RCC 7860 (cell line): Measurements from ENCODE around the gene DDN.

Experiments
- DNase-seq: peaks from one replicate; pipeline ENCODE4 v3.0.0-alpha.2; 2015; ENCODE audit warnings: low spot score
- FAIRE-seq: peaks from 2 replicates; lab custom pipeline; 2012; peaks lifted over from hg19 to GRCh38; lab: Jason Lieb, UNC

DDN gene

DNA sequence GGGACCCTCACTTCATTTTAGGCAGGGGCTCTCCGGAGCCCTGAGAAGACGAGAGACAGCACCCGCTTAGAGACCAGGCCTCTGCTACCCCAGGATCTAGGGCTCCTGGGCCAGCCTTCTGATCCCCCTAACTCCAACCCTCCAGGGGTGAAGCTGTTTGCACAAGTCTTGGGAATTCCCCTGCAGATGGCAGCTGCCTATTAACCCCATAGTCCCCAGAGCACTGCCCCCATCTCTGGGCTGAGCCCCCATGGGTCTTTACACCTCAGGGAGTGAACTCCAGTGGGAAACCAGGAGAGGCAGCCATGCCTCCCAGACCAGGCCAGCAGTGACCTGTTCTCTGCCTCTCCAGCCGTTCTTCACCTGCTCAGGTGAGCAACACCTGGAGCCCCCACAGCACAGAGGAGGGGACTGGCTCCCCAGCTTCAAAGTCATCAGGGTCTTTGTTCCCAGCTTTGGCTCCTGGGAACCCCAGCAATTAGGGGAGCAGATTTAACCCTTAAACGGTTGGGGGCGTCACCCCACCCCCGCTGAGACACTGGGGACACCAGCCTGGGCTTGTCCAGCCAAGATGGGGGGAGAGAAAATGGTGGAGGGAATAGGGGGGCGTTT lies 29.9 kb downstream of the DDN start:
- FAIRE-seq (no peak), DNase-seq (no peak)

GRCh38 chr12:48968467-48968866 lies 30.7 kb downstream of the DDN start:
- no peak for DNase-seq
- no peak for FAIRE-seq

DNA sequence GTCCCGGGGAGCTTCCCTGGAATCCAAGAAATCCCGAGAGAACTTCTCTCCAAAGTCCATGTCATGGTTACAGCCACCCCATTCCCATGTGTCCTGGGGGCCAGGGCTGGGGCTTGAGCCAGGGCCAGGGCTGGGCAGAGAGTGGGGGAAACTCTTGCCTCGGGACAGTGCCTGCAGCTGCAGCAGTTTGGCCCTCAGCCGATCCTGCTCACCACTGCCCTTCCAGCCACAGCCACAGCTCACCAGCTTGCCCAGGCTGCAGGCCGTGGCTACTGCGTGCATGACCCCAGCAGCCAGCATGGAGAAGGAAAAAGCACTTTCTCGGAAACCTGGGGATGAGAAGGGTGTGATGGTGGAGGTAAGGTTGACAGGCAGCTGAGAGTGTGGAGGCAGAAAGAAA lies 31.2 kb downstream of the DDN start:
- DNase-seq (no peak), FAIRE-seq (no peak)

GRCh38 chr12:48966177-48966895 lies 32.8 kb downstream of the DDN start:
- FAIRE-seq (no peak), DNase-seq (no peak)

GRCh38 chr12:48965298-48965838 lies 33.8 kb downstream of the DDN start:
- FAIRE-seq: no peak

DNA sequence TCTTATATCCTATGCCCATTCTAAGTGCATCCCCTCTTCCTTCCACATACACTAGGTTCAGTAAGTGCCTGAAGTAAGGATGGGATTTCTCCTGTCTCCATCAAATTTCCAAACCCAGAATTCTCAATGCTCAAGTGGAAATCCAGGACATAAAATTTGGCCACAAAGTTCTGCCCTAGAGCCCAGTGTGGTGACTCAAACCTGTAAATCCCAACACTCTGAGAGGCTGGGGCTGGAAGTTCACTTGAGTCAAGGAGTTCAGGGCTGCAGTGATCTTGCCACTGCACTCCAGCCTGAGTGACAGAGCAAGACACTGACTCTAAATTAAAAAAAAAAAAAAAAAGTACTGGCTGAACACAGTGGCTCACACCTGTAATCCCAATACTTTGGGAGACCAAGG lies 37.4 kb downstream of the DDN start:
- FAIRE-seq: no peak
- DNase-seq: no peak

More at GRCh38 chr12:48965298-48965838, 33.8 kb downstream of the DDN start:
- DNase-seq: no peak

- DNase-seq (no peak), FAIRE-seq (no peak)
These were observed 37.8 kb downstream of the DDN start for GRCh38 chr12:48961331-48961730.

GRCh38 chr12:48960834-48961233 lies 38.3 kb downstream of the DDN start:
- DNase-seq (no peak), FAIRE-seq (no peak)

DNA sequence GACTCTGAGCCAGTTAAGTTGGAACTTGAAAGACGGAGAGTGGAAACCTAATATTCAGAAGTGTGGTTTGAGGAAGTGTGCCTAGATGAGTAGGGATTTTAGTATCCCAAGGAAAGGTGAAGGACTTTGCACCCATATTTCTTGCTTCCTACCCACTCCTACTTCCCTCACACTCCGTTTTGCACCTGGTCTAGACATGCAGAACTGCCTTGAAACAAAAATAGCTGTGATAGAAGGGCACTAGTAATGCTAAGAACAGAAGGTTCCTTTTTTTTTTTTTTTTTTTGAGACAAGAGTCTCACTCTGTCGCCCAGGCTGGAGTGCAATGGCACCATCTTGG lies 41.2 kb downstream of the DDN start:
- FAIRE-seq (no peak), DNase-seq (no peak)

- no peak for FAIRE-seq
These were observed 41.8 kb downstream of the DDN start, which contains the start of gene ARF3 for GRCh38 chr12:48957141-48958048. TSS of gene ARF3 (minus strand) at chr12:48957487. CDS start at chr12:48941095, 16,392 bp downstream.

GRCh38 chr12:48956279-48957140 lies 42.7 kb downstream of the DDN start:
- DNase-seq (peak; percentile 84), FAIRE-seq (peak; percentile 80)

More at GRCh38 chr12:48957141-48958048, 41.8 kb downstream of the DDN start, which contains the start of gene ARF3:
- peak; percentile 86 for DNase-seq

DNA sequence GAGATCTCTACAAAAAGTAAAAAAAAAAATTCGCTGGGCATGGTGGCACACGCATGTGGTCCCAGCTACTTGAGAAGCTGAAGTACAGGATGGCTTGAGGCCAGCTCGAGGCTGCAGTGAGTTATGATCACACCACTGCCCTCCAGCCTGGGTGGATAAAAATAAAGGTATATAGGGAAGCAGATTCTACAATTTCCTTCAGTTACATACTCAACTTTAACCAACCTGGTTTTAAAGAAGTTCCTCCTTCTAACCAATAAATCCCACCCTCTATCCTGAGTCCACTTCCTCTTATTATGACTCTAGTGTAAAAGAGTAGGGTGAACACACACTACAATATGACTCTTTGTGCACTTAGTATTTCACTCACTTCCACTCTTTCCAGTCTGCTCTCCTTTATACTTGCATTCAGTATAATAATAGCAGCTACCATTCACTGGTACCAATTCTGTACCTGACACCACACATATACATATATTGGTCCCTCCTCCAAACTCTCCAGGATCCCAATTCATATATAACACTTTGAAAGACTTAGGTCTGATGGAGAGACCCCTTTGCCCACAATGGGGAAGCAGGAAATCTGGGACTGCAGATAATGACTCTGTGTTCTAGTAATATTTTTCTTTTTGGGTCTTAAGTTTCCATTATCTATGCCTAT lies 44.2 kb downstream of the DDN start:
- DNase-seq (no peak), FAIRE-seq (no peak)

GRCh38 chr12:48954061-48954460 lies 45.1 kb downstream of the DDN start:
- no peak for DNase-seq
- no peak for FAIRE-seq

- FAIRE-seq (no peak), DNase-seq (no peak)
These were observed 46.5 kb downstream of the DDN start for GRCh38 chr12:48952691-48953090.

DNA sequence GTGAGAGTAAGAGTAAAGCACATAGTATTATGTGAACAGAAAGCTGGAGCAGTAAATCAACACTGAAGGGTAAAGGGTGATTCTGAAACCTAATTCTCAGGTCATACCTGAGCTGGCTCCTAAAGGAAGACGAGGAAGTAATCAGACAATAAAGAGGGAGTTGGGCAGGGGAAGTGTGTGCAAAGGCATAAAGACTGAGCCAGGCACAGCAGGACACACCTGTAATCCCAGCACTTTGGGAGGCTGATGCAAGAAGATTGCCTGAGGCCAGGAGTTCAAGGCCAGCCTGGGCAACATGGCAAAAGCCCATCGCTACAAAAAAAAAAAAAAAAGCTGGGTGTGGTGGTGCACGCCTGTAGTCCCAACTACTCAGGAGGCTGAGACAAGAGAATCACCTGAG lies 51.4 kb downstream of the DDN start:
- FAIRE-seq (no peak), DNase-seq (no peak)

GRCh38 chr12:48946943-48947342 lies 52.2 kb downstream of the DDN start:
- no peak for FAIRE-seq

GRCh38 chr12:48946205-48946604 lies 53.0 kb downstream of the DDN start:
- DNase-seq: no peak
- no peak for FAIRE-seq

More at GRCh38 chr12:48946943-48947342, 52.2 kb downstream of the DDN start:
- DNase-seq: no peak
